Measurements from ENCODE around the gene PCBD1.

The PCBD1 gene

DNA sequence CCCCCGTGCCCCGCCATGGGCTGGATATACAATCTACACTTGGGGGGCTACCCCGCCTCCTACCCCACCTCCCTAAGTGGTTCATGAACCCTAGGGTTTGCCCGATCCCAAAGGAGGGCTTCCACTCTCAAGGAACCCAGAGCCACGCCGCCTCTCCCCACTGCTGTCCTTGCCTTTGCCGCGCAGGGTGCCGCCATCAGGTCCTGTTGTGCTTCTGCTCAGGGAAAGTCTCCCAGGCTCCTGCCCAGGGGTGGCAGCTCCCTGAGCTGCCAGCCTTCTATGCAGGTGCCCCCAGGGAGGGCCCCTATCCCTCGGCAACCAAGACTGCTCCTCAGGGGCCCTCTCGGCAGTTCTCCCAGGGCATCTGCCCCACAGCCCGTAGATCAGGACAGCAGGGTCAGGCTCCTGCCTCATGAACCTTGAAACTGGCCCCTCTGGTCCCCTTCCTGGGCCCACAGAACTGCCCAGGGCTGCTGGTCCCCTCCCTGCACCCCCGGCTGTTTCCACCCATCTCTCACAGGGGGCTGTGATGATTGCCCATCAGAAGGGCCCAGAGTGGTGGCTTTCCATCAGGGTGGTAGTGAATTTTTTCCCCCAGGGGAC, 13.0 kb upstream of the PCBD1 start:
- Histone ChIP-seq H3K36me3 (ENCODE audit: insufficient read depth) (no peaks in the 10 kb centered on the region), H3K4me2 (no peak overlapping the region), H3K4me3 (IDR thresholded peaks at IDR 0.05; ENCODE audit: insufficient read depth, low read depth, low read length) (no peak overlapping the region), H3K9ac (no peak overlapping the region), H3K27ac (no peak overlapping the region), H3K27me3 (ENCODE audit: insufficient read depth, low read depth) (peaks cover 10% of the 10 kb centered on the region; the same call in 1 of the 2 replicates), H4K20me1 (ENCODE audit: insufficient read depth) (no peaks in the 10 kb centered on the region), H3K79me2 (ENCODE audit: insufficient read depth, low read depth) (no peaks in the 10 kb centered on the region), H3K4me1 (ENCODE audit: low read depth, poor library complexity, severe bottlenecking) (no peaks in the 10 kb centered on the region), H2AFZ (ENCODE audit: low read depth) (no peak overlapping the region)
- TF ChIP-seq, protein P1, sequence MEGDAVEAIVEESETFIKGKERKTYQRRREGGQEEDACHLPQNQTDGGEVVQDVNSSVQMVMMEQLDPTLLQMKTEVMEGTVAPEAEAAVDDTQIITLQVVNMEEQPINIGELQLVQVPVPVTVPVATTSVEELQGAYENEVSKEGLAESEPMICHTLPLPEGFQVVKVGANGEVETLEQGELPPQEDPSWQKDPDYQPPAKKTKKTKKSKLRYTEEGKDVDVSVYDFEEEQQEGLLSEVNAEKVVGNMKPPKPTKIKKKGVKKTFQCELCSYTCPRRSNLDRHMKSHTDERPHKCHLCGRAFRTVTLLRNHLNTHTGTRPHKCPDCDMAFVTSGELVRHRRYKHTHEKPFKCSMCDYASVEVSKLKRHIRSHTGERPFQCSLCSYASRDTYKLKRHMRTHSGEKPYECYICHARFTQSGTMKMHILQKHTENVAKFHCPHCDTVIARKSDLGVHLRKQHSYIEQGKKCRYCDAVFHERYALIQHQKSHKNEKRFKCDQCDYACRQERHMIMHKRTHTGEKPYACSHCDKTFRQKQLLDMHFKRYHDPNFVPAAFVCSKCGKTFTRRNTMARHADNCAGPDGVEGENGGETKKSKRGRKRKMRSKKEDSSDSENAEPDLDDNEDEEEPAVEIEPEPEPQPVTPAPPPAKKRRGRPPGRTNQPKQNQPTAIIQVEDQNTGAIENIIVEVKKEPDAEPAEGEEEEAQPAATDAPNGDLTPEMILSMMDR (conservative IDR thresholded peaks at IDR 0.05; ENCODE audit: low read depth, low read length) = no peak

DNA sequence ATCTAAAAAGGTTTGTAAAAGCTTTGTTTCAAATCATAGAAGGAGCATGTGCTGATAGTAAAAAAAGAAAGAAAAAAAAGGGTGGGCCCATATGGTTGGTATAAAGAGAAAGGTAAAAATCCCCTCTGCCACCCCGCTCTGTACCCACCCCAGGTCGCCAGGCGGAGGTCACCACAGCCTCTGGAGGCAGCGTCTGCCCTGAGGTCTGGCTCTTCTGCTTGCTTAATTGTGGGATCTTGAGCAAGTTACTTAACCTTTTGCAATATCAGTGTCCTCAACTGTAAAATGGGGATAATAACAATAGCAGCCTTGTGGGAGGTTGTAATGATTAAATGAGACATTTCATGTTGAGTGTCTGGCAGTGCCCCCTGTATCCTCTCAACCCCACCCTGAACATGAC, 10.7 kb upstream of the PCBD1 start:
- no peak overlapping the region for H3K4me3 ChIP-seq (IDR thresholded peaks at IDR 0.05; ENCODE audit: insufficient read depth, low read depth, low read length)
- H3K9ac ChIP-seq = no peak overlapping the region
- H3K27ac ChIP-seq = no peak overlapping the region
- TF ChIP-seq, protein P1 (conservative IDR thresholded peaks at IDR 0.05; ENCODE audit: low read depth, low read length) = no peak
- H3K36me3 ChIP-seq (ENCODE audit: insufficient read depth) = no peaks in the 10 kb centered on the region
- H3K4me1 ChIP-seq (ENCODE audit: low read depth, poor library complexity, severe bottlenecking) = no peaks in the 10 kb centered on the region
- no peaks in the 10 kb centered on the region for H3K79me2 ChIP-seq (ENCODE audit: insufficient read depth, low read depth)
- H3K27me3 ChIP-seq (ENCODE audit: insufficient read depth, low read depth) = no peaks in the 10 kb centered on the region
- H2AFZ ChIP-seq (ENCODE audit: low read depth) = no peak overlapping the region
- H4K20me1 ChIP-seq (ENCODE audit: insufficient read depth) = no peaks in the 10 kb centered on the region
- H3K4me2 ChIP-seq = no peak overlapping the region

DNA sequence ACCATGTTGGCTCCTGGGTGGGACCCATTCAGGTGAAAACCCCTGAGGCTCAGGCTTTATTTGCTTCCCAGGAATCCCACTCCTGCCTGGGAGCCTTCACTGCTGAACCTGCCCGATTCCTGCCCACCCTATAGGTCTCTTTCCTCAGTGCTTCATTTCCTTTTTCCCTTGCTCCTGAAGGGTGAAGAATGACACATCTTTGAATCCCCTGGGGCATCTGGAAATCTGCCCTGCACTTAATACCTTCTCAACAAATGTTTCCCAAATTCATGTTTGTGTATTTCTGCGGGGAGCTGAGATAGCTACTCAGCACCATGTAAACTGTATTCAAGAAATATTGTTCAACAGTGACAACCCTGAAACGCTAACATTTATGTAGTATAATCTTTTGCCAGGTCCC, 10.3 kb upstream of the PCBD1 start:
- Histone ChIP-seq H3K4me2 (no peak overlapping the region), H3K79me2 (ENCODE audit: insufficient read depth, low read depth) (no peaks in the 10 kb centered on the region), H3K4me3 (IDR thresholded peaks at IDR 0.05; ENCODE audit: insufficient read depth, low read depth, low read length) (no peak overlapping the region)

DNA sequence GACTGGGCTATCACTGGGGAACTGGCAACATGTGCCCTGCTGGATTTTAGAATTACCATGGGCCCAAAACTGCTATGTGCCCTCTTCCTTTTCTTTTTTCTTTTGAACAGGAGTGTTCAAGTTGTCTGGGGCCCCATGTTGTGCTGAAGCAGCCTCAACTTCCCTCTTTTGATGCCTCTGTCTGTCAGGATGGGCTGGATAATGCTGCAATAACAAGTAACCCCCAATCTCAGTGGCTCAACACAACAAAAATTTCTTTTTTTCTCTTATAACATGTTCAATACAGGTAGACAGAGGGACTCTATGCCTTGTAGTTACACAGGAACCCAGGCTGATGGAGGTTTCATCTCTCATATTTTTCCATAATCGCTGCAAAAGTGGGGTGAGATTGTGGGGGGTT, 8.2 kb upstream of the PCBD1 start:
- no peaks in the 10 kb centered on the region for H3K27me3 ChIP-seq (ENCODE audit: insufficient read depth, low read depth)
- H3K79me2 ChIP-seq (ENCODE audit: insufficient read depth, low read depth) = no peaks in the 10 kb centered on the region
- no peak overlapping the region for H2AFZ ChIP-seq (ENCODE audit: low read depth)
- no peak overlapping the region for H3K4me3 ChIP-seq (IDR thresholded peaks at IDR 0.05; ENCODE audit: insufficient read depth, low read depth, low read length)
- H3K4me1 ChIP-seq (ENCODE audit: low read depth, poor library complexity, severe bottlenecking) = no peaks in the 10 kb centered on the region
- no peak overlapping the region for H3K27ac ChIP-seq
- H3K36me3 ChIP-seq (ENCODE audit: insufficient read depth) = no peaks in the 10 kb centered on the region
- TF ChIP-seq, protein P1 (conservative IDR thresholded peaks at IDR 0.05; ENCODE audit: low read depth, low read length) = no peak
- H3K9ac ChIP-seq = no peak overlapping the region
- H3K4me2 ChIP-seq = no peak overlapping the region
- no peaks in the 10 kb centered on the region for H4K20me1 ChIP-seq (ENCODE audit: insufficient read depth)

More for the DNA sequence above, 10.3 kb upstream of the PCBD1 start:
- Histone ChIP-seq H3K27me3 (ENCODE audit: insufficient read depth, low read depth) (no peaks in the 10 kb centered on the region), H4K20me1 (ENCODE audit: insufficient read depth) (no peaks in the 10 kb centered on the region), H3K36me3 (ENCODE audit: insufficient read depth) (no peaks in the 10 kb centered on the region), H3K9ac (no peak overlapping the region), H3K4me1 (ENCODE audit: low read depth, poor library complexity, severe bottlenecking) (no peaks in the 10 kb centered on the region), H2AFZ (ENCODE audit: low read depth) (no peak overlapping the region), H3K27ac (no peak overlapping the region)
- TF ChIP-seq, protein P1 (conservative IDR thresholded peaks at IDR 0.05; ENCODE audit: low read depth, low read length) = no peak

All from KMS-11 (cell line).